DOHH2 (cell line): ENCODE data around the gene NATD1.

Source experiments
- H3F3A ChIP-seq: fragments of 200-600 bp; sonication (generic), shearing (Covaris generic); 2 replicates; pipeline ENCODE4 v1.6.0; 2016; ENCODE audit warnings: antibody characterized with exemption, mild to moderate bottlenecking; ENCODE audit not compliant: control insufficient read depth, insufficient read depth
- H3K27ac ChIP-seq: fragments of 200-600 bp; sonication (generic); 2 replicates; pipeline ENCODE4 v1.5.1; 2014; ENCODE audit warnings: low read depth, mild to moderate bottlenecking, low read length, moderate library complexity
- H3K27me3 ChIP-seq: fragments of 200-600 bp; sonication (generic); 2 replicates; pipeline ENCODE4 v1.6.1; 2014; ENCODE audit warnings: mild to moderate bottlenecking, low read length, mixed read lengths; ENCODE audit not compliant: control insufficient read depth
- H3K36me3 ChIP-seq: fragments of 200-600 bp; sonication (generic); 2 replicates; pipeline ENCODE4 v1.6.1; 2014; ENCODE audit warnings: mild to moderate bottlenecking, low read length, moderate library complexity, mixed read lengths; ENCODE audit not compliant: control insufficient read depth
- H3K4me1 ChIP-seq: fragments of 200-600 bp; sonication (generic); 2 replicates; pipeline ENCODE4 v1.6.1; 2014; ENCODE audit warnings: mild to moderate bottlenecking, low read length, mixed read lengths; ENCODE audit not compliant: control insufficient read depth
- H3K4me2 ChIP-seq: fragments of 200-600 bp; sonication (generic); 2 replicates; pipeline ENCODE4 v1.6.0; 2014; ENCODE audit warnings: mild to moderate bottlenecking, low read length, moderate library complexity
- H3K4me3 ChIP-seq: fragments of 200-600 bp; sonication (generic); 2 replicates; pipeline ENCODE4 v1.5.1; 2014; ENCODE audit warnings: mild to moderate bottlenecking, low read length, mixed read lengths
- H3K79me2 ChIP-seq: fragments of 200-600 bp; sonication (generic); 2 replicates; pipeline ENCODE4 v1.6.1; 2014; ENCODE audit warnings: mild to moderate bottlenecking, low read length, mixed read lengths; ENCODE audit not compliant: control insufficient read depth
- H3K9me2 ChIP-seq: fragments of 200-600 bp; sonication (generic); replicated peaks from 2 replicates; pipeline ENCODE4 v1.6.1; 2014; ENCODE audit warnings: mild to moderate bottlenecking, low read length, mixed read lengths; ENCODE audit not compliant: control insufficient read depth
- H3K9me3 ChIP-seq: fragments of 200-600 bp; sonication (generic); 2 replicates; pipeline ENCODE4 v1.6.1; 2014; ENCODE audit warnings: antibody characterized with exemption, low read length, mixed read lengths; ENCODE audit not compliant: control insufficient read depth, insufficient read depth
- H4K20me1 ChIP-seq: fragments of 200-600 bp; sonication (generic); 2 replicates; pipeline ENCODE4 v1.6.0; 2014; ENCODE audit warnings: low read depth, mild to moderate bottlenecking, antibody characterized with exemption, low read length, moderate library complexity; ENCODE audit not compliant: control insufficient read depth, insufficient read depth
- EZH2phosphoT487 ChIP-seq: fragments of 200-600 bp; sonication (generic); IDR thresholded peaks from 2 replicates; pipeline ENCODE4 v1.6.1; 2017; ENCODE audit warnings: borderline replicate concordance, mild to moderate bottlenecking, antibody characterized with exemption, low read length, moderate library complexity, mixed read lengths
- TF ChIP-seq, protein P1 (sequence below): fragments of 200-600 bp; sonication (generic); IDR thresholded peaks from one replicate; pipeline ENCODE4 v1.5.1; 2014; ENCODE audit warnings: antibody characterized with exemption, mild to moderate bottlenecking, low read depth, low read length; ENCODE audit not compliant: poor library complexity, severe bottlenecking

NATD1 gene

DNA sequence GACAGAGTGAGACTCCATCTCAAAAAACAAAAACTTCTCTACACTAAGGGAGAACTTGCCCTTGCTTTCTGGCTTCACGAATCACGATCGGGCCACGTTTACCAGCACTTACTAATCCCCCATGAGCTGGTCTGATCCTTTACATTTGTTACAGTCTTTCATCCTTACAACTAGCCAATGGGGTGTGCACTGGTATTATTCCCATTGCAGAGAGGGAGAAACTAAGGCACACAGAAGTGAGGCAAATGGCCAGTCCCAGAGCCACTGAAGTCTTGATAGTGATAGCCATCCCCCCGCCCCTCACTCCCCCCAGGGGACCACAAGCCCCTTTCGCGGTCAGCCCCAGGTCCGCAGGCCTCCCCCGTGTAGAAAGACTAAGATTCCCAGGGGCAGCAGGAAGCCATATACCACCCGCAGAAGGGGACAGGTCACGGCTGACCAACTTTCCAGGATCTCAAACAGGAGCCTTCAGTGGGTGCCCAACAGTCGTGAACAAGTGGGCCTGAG is 868 bp downstream of the NATD1 start:
- TF ChIP-seq, protein P1, sequence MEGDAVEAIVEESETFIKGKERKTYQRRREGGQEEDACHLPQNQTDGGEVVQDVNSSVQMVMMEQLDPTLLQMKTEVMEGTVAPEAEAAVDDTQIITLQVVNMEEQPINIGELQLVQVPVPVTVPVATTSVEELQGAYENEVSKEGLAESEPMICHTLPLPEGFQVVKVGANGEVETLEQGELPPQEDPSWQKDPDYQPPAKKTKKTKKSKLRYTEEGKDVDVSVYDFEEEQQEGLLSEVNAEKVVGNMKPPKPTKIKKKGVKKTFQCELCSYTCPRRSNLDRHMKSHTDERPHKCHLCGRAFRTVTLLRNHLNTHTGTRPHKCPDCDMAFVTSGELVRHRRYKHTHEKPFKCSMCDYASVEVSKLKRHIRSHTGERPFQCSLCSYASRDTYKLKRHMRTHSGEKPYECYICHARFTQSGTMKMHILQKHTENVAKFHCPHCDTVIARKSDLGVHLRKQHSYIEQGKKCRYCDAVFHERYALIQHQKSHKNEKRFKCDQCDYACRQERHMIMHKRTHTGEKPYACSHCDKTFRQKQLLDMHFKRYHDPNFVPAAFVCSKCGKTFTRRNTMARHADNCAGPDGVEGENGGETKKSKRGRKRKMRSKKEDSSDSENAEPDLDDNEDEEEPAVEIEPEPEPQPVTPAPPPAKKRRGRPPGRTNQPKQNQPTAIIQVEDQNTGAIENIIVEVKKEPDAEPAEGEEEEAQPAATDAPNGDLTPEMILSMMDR, result no peak
- TF ChIP-seq EZH2phosphoT487, result peak; percentile 74; the same call in 1 of the 2 replicates
- Histone ChIP-seq H3K4me2 (peak overlapping the region; percentile 60), H3K27ac (no peak overlapping the region), H3K79me2 (no peaks in the 10 kb centered on the region), H4K20me1 (no peaks in the 10 kb centered on the region), H3K27me3 (peaks cover 36% of the 10 kb centered on the region), H3K9me3 (no peaks in the 10 kb centered on the region), H3F3A (no peaks in the 10 kb centered on the region), H3K9me2 (no peaks in the 10 kb centered on the region), H3K4me1 (peaks cover 11% of the 10 kb centered on the region), H3K36me3 (no peaks in the 10 kb centered on the region), H3K4me3 (peak overlapping the region; percentile 37; the same call in 1 of the 2 replicates)

DNA sequence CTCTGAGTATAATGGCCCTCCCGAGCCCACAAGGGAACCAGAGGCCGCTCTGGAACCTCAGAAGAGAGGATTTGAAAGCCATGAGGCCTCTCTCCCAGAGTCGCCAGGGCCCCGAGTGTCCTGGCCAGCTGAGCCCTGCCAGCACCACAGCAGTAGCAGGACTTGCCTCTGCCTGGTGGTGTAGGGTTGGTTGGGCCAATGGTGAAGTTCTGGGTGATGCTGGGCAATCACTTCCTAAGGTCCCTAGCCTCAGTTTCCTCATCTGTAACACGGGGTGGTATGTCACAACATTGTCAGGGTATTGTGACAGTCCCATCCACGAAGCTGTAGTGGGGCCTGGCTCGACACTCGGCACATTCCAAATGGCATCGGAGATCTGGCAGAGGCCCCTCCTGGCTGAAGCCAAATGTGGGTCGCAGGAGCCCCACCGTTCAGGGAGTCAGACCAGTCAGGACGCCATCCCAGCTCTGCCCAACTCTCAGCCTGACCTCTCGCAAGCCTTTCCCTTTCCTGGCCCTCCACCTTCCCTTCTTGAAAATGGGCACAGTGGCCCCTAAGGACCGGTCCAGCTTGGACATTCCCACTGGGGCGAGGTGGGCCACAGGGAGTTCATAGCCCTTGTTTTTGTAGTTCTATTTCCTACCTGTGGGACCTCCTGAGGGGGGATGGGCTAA is 1.7 kb downstream of the NATD1 start:
- H3K4me2 ChIP-seq, result no peak overlapping the region
- peaks cover 11% of the 10 kb centered on the region for H3K4me1 ChIP-seq
- no peak overlapping the region for H3K4me3 ChIP-seq
- no peaks in the 10 kb centered on the region for H4K20me1 ChIP-seq
- H3F3A ChIP-seq, result no peaks in the 10 kb centered on the region
- no peaks in the 10 kb centered on the region for H3K36me3 ChIP-seq
- no peaks in the 10 kb centered on the region for H3K79me2 ChIP-seq
- peaks cover 36% of the 10 kb centered on the region for H3K27me3 ChIP-seq
- no peaks in the 10 kb centered on the region for H3K9me2 ChIP-seq
- no peaks in the 10 kb centered on the region for H3K9me3 ChIP-seq
- no peak overlapping the region for H3K27ac ChIP-seq
- TF ChIP-seq, protein P1, result no peak
- TF ChIP-seq EZH2phosphoT487, result no peak

DNA sequence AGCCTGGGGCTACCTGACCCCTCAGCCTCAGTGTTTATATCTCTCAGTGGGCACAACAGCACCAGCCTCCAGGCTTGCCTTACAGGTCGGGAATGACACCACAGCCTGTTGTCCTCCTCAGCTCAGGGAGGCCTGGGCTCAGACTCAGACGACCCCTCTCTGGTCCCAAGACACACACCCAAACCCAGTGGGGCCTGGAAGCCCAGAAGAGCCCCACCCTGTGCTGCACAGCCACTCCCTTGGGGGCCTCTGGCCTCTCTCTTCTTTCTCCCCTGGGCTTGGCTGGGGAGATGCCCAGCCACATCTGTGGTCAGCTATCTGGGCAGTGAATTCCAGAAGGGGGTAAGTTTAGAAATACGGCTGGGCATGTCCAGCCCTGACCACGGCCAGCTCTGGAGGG is 2.4 kb downstream of the NATD1 start:
- no peaks in the 10 kb centered on the region for H4K20me1 ChIP-seq
- H3K4me1 ChIP-seq, result peaks cover 11% of the 10 kb centered on the region
- H3F3A ChIP-seq, result no peaks in the 10 kb centered on the region
- H3K27ac ChIP-seq, result no peak overlapping the region
- H3K4me3 ChIP-seq, result no peak overlapping the region
- no peak overlapping the region for H3K4me2 ChIP-seq
- no peaks in the 10 kb centered on the region for H3K9me2 ChIP-seq
- H3K9me3 ChIP-seq, result no peaks in the 10 kb centered on the region
- peaks cover 36% of the 10 kb centered on the region for H3K27me3 ChIP-seq
- H3K79me2 ChIP-seq, result no peaks in the 10 kb centered on the region
- no peak for TF ChIP-seq EZH2phosphoT487
- TF ChIP-seq, protein P1, result no peak
- no peaks in the 10 kb centered on the region for H3K36me3 ChIP-seq
